ENCODE data around the gene LTBP3. TPM values are rescaled to one million over a fixed set of nuclear protein-coding genes. Genes with fewer than 3 reads are reported as not detected.
A peak's percentile ranks its signal among the peaks of the same experiment; 100 is the strongest.

LTBP3 gene
- total and polyA plus RNA-seq, 10 donors: 20.6 to 137 (median 87.5) TPM

GRCh38 chr11:65581928-65582327 is 23.8 kb upstream of the LTBP3 start:
- Histone ChIP-seq H3K27ac (peak overlapping the region in 5 of 8 donors; percentile 0 to 93 (median 21)), H3K27me3 (replicated peaks in 1 of 7) (no peaks in the 10 kb centered on the region), H3K4me3 (no peak overlapping the region), H3K9me3 (no peaks in the 10 kb centered on the region), H3K36me3 (peaks cover 4 to 92% (median 67%) of the 10 kb centered on the region in 6 donors), H3K4me1 (peaks cover 25 to 97% (median 50%) of the 10 kb centered on the region in 6 donors)
- 93 to 98% (median 96%) methylated on average over 3 of the region's 3 CpGs for WGBS, 5 donors
- TF ChIP-seq POLR2AphosphoS5 (IDR thresholded peaks at IDR 0.05) (peak in 1 of 3 donors; percentile 57), CTCF (IDR thresholded peaks at IDR 0.05 in 8 of 11, conservative IDR thresholded peaks at IDR 0.05 in 3 of 11) (no peak)
- intact Hi-C loops (cut with DNase I; ENCODE audit: low total_unique reads): no loop called here
- no peak for DNase-seq

GRCh38 chr11:65580756-65581155 is 22.6 kb upstream of the LTBP3 start:
- DNase-seq: no peak
- 92 to 96% (median 94%) methylated on average over 7 to 8 of the region's 8 CpGs for WGBS, 5 donors
- peaks cover 4 to 81% (median 58%) of the 10 kb centered on the region in 6 donors for H3K36me3 ChIP-seq
- peak in 2 of 3 donors; percentile 21 to 37 for TF ChIP-seq POLR2AphosphoS5 (IDR thresholded peaks at IDR 0.05)
- TF ChIP-seq CTCF (IDR thresholded peaks at IDR 0.05 in 8 of 11, conservative IDR thresholded peaks at IDR 0.05 in 3 of 11): no peak
- TF ChIP-seq POLR2A (IDR thresholded peaks at IDR 0.05): no peak
- no peak overlapping the region for H3K4me3 ChIP-seq
- peaks cover 13 to 95% (median 45%) of the 10 kb centered on the region in 6 donors for H3K4me1 ChIP-seq
- no peaks in the 10 kb centered on the region for H3K9me3 ChIP-seq
- H3K27me3 ChIP-seq (replicated peaks in 1 of 7): no peaks in the 10 kb centered on the region
- intact Hi-C loops (cut with DNase I; ENCODE audit: low total_unique reads): no loop called here
- H3K27ac ChIP-seq: peak overlapping the region in 3 of 8 donors; percentile 21 to 93 (median 52)

- no peak for DNase-seq
- peak; percentile 7 to 72 (median 40) for TF ChIP-seq POLR2AphosphoS5 (IDR thresholded peaks at IDR 0.05)
- no peak for TF ChIP-seq CTCF (IDR thresholded peaks at IDR 0.05 in 8 of 11, conservative IDR thresholded peaks at IDR 0.05 in 3 of 11)
- peaks cover 13 to 95% (median 43%) of the 10 kb centered on the region in 6 donors for H3K4me1 ChIP-seq
- intact Hi-C loops (cut with DNase I; ENCODE audit: low total_unique reads): no loop called here
- 91 to 96% (median 92%) methylated on average over 10 to 19 of the region's 19 CpGs for WGBS, 5 donors
- peaks cover 4 to 75% (median 53%) of the 10 kb centered on the region in 6 donors for H3K36me3 ChIP-seq
- H3K27me3 ChIP-seq (replicated peaks in 1 of 7): no peaks in the 10 kb centered on the region
- H3K4me3 ChIP-seq: no peak overlapping the region
- H3K27ac ChIP-seq: peak overlapping the region in 3 of 8 donors; percentile 21 to 93 (median 52)
- H3K9me3 ChIP-seq: no peaks in the 10 kb centered on the region
Measured at GRCh38 chr11:65580031-65580692, 22.0 kb upstream of the LTBP3 start.

GRCh38 chr11:65579291-65579690 is 21.1 kb upstream of the LTBP3 start:
- DNase-seq: no peak
- H3K4me1 ChIP-seq: peaks cover 14 to 97% (median 50%) of the 10 kb centered on the region in 6 donors
- WGBS, 5 donors: 58 to 89% (median 76%) methylated on average over 4 of the region's 4 CpGs
- TF ChIP-seq CTCF (IDR thresholded peaks at IDR 0.05 in 8 of 11, conservative IDR thresholded peaks at IDR 0.05 in 3 of 11) (no peak), POLR2A (IDR thresholded peaks at IDR 0.05) (no peak), POLR2AphosphoS5 (IDR thresholded peaks at IDR 0.05) (no peak)
- peak overlapping the region in 4 of 8 donors; percentile 93 to 99 (median 97) for H3K27ac ChIP-seq
- H3K9me3 ChIP-seq: no peaks in the 10 kb centered on the region
- H3K27me3 ChIP-seq (replicated peaks in 1 of 7): no peaks in the 10 kb centered on the region
- intact Hi-C loops (cut with DNase I; ENCODE audit: low total_unique reads): no loop called here
- peaks cover 4 to 66% (median 47%) of the 10 kb centered on the region in 6 donors for H3K36me3 ChIP-seq
- no peak overlapping the region for H3K4me3 ChIP-seq

Measured in spleen (tissue), 11 donors.